ENCODE measurements around the gene GCG.

DNA sequence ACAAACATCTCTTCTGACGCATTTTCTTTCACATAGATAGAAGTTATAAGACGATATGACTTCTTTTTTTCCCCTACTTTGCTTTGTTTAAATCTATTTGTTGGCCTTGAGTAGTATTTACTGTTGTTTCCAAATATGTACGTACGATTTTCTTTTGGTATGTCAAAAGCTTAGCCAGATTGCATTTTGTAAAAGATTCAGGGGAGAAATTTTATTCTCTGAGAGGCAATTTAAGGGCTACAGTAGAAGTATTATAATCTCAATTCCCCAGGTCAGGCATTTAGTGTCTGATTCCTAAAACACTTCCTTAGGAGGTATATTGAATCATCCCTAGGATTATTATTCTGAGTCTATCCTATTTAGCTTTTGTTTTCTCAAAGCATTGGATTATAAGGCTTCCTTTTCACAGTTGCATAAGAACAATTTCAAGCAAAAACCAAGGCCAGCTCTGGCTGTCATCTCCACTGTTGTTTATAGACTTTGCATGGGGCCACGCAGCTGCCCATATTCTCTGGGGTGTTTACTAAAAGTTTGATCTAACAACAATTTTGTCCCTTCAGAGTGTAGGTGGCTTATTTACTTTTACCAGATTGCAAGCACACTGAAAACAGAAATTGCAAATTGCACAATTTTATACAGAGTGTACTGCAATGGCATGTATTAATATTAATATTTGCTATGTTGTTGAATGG lies 33.6 kb upstream of the GCG start:
- no peak for TF ChIP-seq SP1 (IDR thresholded peaks at IDR 0.05)
- no peak for TF ChIP-seq ELF4 (IDR thresholded peaks at IDR 0.05)

All from HEK293T (cell line).